Kidney epithelial cell (primary cell): ENCODE results near the gene YPEL4. TPM values are rescaled to one million over a fixed set of nuclear protein-coding genes. Genes with fewer than 3 reads are reported as not detected.
A peak's percentile ranks its signal among the peaks of the same experiment; 100 is the strongest.

Experiments
- DNase-seq: peaks from one replicate; pipeline ENCODE4 v3.0.0-alpha.2; 2010; ENCODE audit warnings: low read depth
- H3K27me3 ChIP-seq: 2 replicates; pipeline ENCODE4 v1.6.0; 2011; ENCODE audit warnings: low read length; ENCODE audit not compliant: control insufficient read depth, insufficient read depth
- H3K36me3 ChIP-seq: 2 replicates; pipeline ENCODE4 v1.5.1; 2011; ENCODE audit warnings: low read length; ENCODE audit not compliant: control insufficient read depth, insufficient read depth
- H3K4me3 ChIP-seq: 2 replicates; pipeline ENCODE4 v1.5.1; 2011; ENCODE audit warnings: low read depth, mild to moderate bottlenecking, control low read depth, low read length
- CTCF ChIP-seq: IDR thresholded peaks from 2 replicates; pipeline ENCODE4 v1.5.1; 2011; ENCODE audit warnings: mild to moderate bottlenecking, moderate library complexity, low read length, control low read depth, inconsistent platforms; ENCODE audit not compliant: insufficient read depth, poor library complexity, severe bottlenecking
- total RNA-seq: library from RNA; depleted of rRNA; stranded (reverse); fragments of >200 nt; gene quantifications from 2 replicates; pipeline ENCODE4 v1.2.3, GENCODE V29; 2015

YPEL4 gene
- total RNA-seq, 1 donor from 2014 or later = not detected

GRCh38 chr11:57663975-57664374 is 14.3 kb upstream of the YPEL4 start:
- Histone ChIP-seq H3K4me3 (no peak overlapping the region), H3K36me3 (peaks cover 4% of the 10 kb centered on the region), H3K27me3 (no peaks in the 10 kb centered on the region)
- no peak for DNase-seq
- TF ChIP-seq CTCF = no peak

DNA sequence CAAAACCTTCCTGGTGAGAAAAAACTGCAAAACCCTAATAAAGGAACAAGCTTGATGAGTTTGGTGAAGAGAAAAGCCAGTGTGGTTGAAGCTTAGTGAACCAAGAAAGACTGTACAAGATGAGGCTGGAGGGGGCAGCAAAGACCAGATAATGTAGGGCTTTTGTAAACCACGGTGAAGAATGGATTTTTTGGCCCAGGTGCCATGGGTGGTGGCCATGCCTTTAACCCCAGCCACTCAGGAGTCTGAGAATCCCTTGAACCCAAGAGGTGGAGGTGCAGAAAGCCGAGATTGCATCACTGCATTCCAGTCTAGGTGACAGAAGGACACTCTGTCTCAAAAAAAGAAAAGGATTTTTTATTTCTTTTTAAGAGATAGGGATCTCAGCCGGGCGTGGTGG is 13.2 kb upstream of the YPEL4 start:
- no peak for DNase-seq
- TF ChIP-seq CTCF = no peak
- Histone ChIP-seq H3K27me3 (no peaks in the 10 kb centered on the region), H3K4me3 (no peak overlapping the region), H3K36me3 (peaks cover 4% of the 10 kb centered on the region)

DNA sequence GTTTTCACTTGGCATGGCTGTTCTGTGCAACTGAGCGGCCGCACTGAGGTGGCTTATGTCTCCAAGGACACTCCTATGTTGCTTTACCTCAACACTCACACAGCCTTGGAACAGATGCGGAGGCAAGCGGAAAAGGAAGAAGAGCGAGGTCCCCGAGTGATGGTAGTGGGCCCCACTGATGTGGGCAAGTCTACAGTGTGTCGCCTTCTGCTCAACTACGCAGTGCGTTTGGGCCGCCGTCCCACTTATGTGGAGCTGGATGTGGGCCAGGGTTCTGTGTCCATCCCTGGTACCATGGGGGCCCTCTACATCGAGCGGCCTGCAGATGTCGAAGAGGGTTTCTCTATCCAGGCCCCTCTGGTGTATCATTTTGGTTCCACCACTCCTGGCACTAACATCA is 10.0 kb upstream of the YPEL4 start:
- no peak overlapping the region for H3K4me3 ChIP-seq
- DNase-seq = no peak
- TF ChIP-seq CTCF = no peak

DNA sequence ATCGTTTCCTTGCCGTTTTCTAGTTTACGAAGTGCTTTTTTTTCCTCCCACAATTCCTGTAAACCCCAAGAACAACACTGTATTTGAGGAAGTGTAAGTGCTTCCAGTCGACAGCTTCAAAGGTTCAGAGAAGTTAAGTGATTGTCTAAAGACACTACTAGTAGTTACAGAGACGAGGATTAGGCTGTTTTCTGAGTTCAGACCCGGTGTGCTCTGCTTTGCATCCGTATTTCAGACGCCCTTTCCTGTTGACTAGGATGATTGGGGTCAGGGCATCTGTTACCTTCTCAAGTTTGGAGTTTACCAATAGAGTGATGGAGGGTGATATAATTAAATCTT is 8.3 kb upstream of the YPEL4 start:
- no peak for TF ChIP-seq CTCF
- peaks cover 4% of the 10 kb centered on the region for H3K36me3 ChIP-seq
- peak overlapping the region; percentile 67 for H3K4me3 ChIP-seq
- H3K27me3 ChIP-seq = no peaks in the 10 kb centered on the region
- no peak for DNase-seq

More for the DNA sequence above, 10.0 kb upstream of the YPEL4 start:
- Histone ChIP-seq H3K36me3 (peaks cover 4% of the 10 kb centered on the region), H3K27me3 (no peaks in the 10 kb centered on the region)

DNA sequence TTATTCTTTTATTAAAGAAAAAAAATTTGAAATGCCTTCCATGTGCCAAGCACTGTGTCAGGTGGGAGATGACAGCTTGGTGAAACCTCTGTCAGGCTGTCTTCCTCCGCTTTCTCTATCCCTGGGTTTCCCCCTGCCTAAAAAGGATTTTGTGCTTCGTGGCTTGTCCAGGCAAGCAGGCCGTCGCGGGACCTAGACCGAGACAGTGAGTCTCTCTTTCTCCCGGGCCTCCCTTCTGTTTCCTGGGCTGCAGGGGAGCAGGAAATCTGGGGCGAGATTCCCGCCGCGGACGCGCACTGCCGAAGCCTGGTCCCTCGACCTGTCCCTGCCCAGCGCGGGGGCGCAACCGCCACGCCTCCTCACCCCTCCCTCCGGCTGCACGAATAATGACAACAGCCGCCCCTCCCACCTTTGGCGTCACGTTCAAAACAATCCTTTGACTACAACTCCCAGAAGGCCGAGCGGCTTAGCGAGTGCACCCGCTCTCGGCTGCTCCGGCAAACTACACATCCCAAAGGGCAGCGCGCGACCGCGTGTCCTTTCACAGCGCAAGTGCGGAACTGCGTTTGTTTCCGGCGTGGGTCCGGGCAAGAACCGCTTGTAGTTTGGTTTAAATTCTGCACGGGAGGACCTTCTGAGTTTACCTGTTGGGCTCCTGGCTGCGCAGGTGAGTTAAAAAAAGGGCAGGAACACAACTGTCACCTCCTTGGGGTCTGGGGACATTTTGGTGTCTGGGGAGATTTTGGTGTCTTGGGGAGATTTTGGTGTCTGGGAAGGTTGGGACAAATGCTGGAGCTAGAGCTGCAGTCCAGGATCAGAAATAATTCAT is 7.7 kb upstream of the YPEL4 start, which contains the start of gene CLP1:
Gene CLP1 (plus strand): TSS at position 569 of the 829 bp plus-strand sequence. CDS start 1,715 bp downstream, outside the sequence.
- Histone ChIP-seq H3K27me3 (no peaks in the 10 kb centered on the region), H3K36me3 (peaks cover 4% of the 10 kb centered on the region), H3K4me3 (peak within 1 kb of the TSS; percentile 67)
- no peak for TF ChIP-seq CTCF
- DNase-seq = peak; percentile 94

DNA sequence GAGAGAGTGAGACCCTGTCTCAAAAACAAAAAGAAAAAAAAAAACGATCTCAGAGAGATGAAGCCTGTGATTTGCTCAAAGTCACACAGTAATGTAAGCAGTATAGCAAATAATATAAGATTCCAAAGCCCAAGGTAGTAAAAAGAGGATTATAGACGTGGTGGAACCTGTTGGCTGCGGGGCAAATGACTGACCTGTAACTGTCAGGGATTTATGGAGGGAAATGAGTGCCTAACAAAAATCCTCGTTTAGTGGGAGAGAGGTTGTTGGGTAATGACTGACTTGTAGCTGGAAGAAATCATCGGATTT is 7.1 kb upstream of the YPEL4 start:
- no peak for DNase-seq
- Histone ChIP-seq H3K36me3 (peaks cover 4% of the 10 kb centered on the region), H3K27me3 (no peaks in the 10 kb centered on the region), H3K4me3 (peak overlapping the region; percentile 53)
- TF ChIP-seq CTCF = no peak
